H1 (cell line): ENCODE results near the gene EPS8. TPM values are rescaled to one million over a fixed set of nuclear protein-coding genes. Genes with fewer than 3 reads are reported as not detected.

ENCODE experiments used
- EZH2 ChIP-seq: fragments of 200-600 bp; sonication (generic); IDR thresholded peaks from 2 replicates; pipeline ENCODE4 v1.7.1; 2012; ENCODE audit warnings: low read depth, mild to moderate bottlenecking, moderate library complexity, low read length, inconsistent platforms; ENCODE audit not compliant: severe bottlenecking
- SP4 ChIP-seq: IDR thresholded peaks from 2 replicates; pipeline ENCODE4 v1.6.1; 2012; ENCODE audit warnings: low read length, inconsistent platforms
- polyA plus RNA-seq, 7 experiments: library from polyadenylated mRNA; depleted of rRNA in 3 of 7; stranded (reverse) in 5 of 7; unstranded in 2 of 7; fragments of >200 nt in 5 of 7; fragments of 200-250 nt in 2 of 7; gene quantifications; 1 replicate in 5 of 7; 2 replicates in 1 of 7; 4 replicates in 1 of 7; pipeline versions ENCODE4 v1.2.1 to v1.2.3, GENCODE V29; 2011 to 2013; ENCODE audit warnings: missing spikeins in 2 of 7, mixed read lengths in 2 of 7
- total RNA-seq: library from RNA; stranded (reverse); fragmentation: NEBNext Ultra II Directional; extraction: Animal tissue kit (Norgen Biotek cat#: 25700); gene quantifications from 2 replicates; pipeline ENCODE4 v1.2.1, GENCODE V29; 2021

Gene EPS8
- total and polyA plus RNA-seq, 2 of the 8 experiments (the other 6 are each of a cell fraction or from before 2014, with no cell fraction given): 3.0 to 4.6 TPM

DNA sequence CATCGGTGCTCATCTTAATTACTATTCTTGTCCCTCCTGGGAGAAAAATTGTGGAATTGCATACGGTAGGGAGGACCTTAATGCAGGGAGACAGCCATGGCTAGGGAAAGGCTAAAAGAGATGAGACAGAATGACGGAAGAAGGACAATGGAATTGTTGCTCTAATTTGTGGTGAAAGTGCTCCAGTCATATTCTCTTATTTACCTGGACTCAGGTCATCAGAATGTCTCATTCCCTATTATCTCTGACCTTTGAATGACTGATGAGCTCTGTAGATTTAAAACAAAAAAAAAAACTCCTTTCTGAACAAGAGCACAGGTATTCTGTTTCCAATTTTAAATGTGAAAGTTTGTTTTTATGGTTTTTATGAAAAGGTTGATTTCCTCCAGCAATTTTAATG lies 8.6 kb upstream of the EPS8 start (continued):
- TF ChIP-seq EZH2 (no peak), SP4 (no peak)
